ENCODE measurements around the gene UPK3A.

- TF ChIP-seq CTCF (IDR thresholded peaks at IDR 0.05) = no peak
- TF ChIP-seq POLR2AphosphoS5 (IDR thresholded peaks at IDR 0.05) = no peak
- TF ChIP-seq POLR2A (IDR thresholded peaks at IDR 0.05) = no peak
These were observed 11.2 kb upstream of the UPK3A start for GRCh38 chr22:45273452-45274075.
